DND-41 (cell line): ENCODE data around the gene UACA.

Source experiments
- EZH2 ChIP-seq: IDR thresholded peaks from 3 replicates; pipeline ENCODE4 v1.6.1; 2012; ENCODE audit warnings: borderline replicate concordance, low read depth, mild to moderate bottlenecking, moderate library complexity, low read length, inconsistent platforms; ENCODE audit not compliant: severe bottlenecking
- TF ChIP-seq, protein P1 (sequence below): IDR thresholded peaks from 2 replicates; pipeline ENCODE4 v1.5.1; 2012; ENCODE audit warnings: borderline replicate concordance, low read length, moderate library complexity, mild to moderate bottlenecking; ENCODE audit not compliant: poor library complexity, severe bottlenecking; ENCODE audit errors: extremely low read depth

DNA sequence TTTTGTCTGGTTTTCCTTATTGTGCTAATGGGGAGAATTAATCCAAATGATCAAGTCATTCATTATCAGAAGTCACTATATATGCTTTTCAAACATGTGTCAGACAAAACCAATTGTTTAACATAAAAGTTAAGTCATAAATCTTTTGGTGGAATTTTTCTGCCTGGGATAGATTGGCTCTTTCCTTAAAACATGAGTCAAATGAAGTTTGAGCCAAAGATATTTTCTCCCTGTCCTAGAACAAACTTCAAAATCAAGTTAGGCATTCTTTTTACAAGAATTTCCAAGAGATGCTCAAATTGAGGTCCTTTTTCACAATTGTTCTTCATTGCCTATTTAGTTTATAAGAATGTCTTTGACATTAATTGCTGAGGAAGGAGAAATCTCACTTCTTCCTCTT is 138.3 kb downstream of the UACA start:
- TF ChIP-seq, protein P1, sequence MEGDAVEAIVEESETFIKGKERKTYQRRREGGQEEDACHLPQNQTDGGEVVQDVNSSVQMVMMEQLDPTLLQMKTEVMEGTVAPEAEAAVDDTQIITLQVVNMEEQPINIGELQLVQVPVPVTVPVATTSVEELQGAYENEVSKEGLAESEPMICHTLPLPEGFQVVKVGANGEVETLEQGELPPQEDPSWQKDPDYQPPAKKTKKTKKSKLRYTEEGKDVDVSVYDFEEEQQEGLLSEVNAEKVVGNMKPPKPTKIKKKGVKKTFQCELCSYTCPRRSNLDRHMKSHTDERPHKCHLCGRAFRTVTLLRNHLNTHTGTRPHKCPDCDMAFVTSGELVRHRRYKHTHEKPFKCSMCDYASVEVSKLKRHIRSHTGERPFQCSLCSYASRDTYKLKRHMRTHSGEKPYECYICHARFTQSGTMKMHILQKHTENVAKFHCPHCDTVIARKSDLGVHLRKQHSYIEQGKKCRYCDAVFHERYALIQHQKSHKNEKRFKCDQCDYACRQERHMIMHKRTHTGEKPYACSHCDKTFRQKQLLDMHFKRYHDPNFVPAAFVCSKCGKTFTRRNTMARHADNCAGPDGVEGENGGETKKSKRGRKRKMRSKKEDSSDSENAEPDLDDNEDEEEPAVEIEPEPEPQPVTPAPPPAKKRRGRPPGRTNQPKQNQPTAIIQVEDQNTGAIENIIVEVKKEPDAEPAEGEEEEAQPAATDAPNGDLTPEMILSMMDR = no peak
- no peak for TF ChIP-seq EZH2
